Glutamatergic neuron (in vitro differentiated cells): ENCODE data around the gene GJD4. TPM values are rescaled to one million over a fixed set of nuclear protein-coding genes. Genes with fewer than 3 reads are reported as not detected.

Source experiments
- DNase-seq: peaks from one replicate; pipeline ENCODE4 v3.0.0; 2022
- H3K27ac Mint-ChIP-seq: one replicate; pipeline ENCODE4 v1.8.0; 2020; ENCODE audit warnings: mild to moderate bottlenecking, mixed read lengths, inconsistent platforms; ENCODE audit not compliant: unreplicated experiment
- H3K27me3 Mint-ChIP-seq: one replicate; pipeline ENCODE4 v1.8.0; 2020; ENCODE audit warnings: mild to moderate bottlenecking, moderate library complexity, mixed read lengths, inconsistent platforms; ENCODE audit not compliant: unreplicated experiment
- H3K36me3 Mint-ChIP-seq: one replicate; pipeline ENCODE4 v1.8.0; 2020; ENCODE audit warnings: mild to moderate bottlenecking, mixed read lengths, inconsistent platforms; ENCODE audit not compliant: unreplicated experiment
- H3K4me1 Mint-ChIP-seq: one replicate; pipeline ENCODE4 v1.8.0; 2020; ENCODE audit warnings: mild to moderate bottlenecking, low read depth, mixed read lengths, inconsistent platforms; ENCODE audit not compliant: unreplicated experiment
- H3K4me3 Mint-ChIP-seq: one replicate; pipeline ENCODE4 v1.8.0; 2020; ENCODE audit warnings: mild to moderate bottlenecking, mixed read lengths, inconsistent platforms; ENCODE audit not compliant: unreplicated experiment
- H3K9me3 Mint-ChIP-seq: one replicate; pipeline ENCODE4 v1.8.0; 2020; ENCODE audit warnings: mild to moderate bottlenecking, moderate library complexity, mixed read lengths, inconsistent platforms; ENCODE audit not compliant: unreplicated experiment
- total RNA-seq: library from RNA; stranded (reverse); fragmentation: NEBNext Ultra II Directional; extraction: Animal tissue kit (Norgen Biotek cat#: 25700); gene quantifications from one replicate; pipeline ENCODE4 v1.2.1, GENCODE V29; 2021; ENCODE audit not compliant: unreplicated experiment
- TF ChIP-seq, protein P1 (sequence below): fragments of 200-600 bp; sonication (generic); IDR thresholded peaks from one replicate; pipeline ENCODE4 v1.5.0; 2021; ENCODE audit not compliant: partially characterized antibody, unreplicated experiment

Gene GJD4
- total RNA-seq, 1 donor from 2014 or later = not detected

DNA sequence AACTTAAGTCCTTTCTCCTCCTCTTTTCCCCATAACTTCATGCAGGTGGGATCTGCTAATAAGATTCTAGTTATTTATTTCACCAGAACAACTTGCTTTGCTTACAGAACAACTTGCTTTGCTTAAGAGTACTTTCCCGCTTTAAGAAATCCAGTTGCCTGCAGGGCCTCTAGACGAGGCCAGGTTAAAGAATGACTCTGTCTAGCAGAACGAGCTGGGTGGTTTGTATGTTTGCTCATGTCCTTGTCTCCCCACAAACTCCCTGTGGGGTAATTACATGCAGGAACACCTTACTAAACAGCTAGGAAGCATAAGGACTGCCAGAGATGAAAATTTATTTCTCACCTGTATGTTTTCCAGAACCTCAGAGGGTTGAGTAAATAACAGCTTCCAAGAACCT is 45.8 kb downstream of the GJD4 start:
- H3K9me3 Mint-ChIP-seq = no peaks in the 10 kb centered on the region
- no peak for DNase-seq
- peaks cover 1% of the 10 kb centered on the region for H3K27me3 Mint-ChIP-seq
- no peak overlapping the region for H3K27ac Mint-ChIP-seq
- peaks cover 3% of the 10 kb centered on the region for H3K4me1 Mint-ChIP-seq
- TF ChIP-seq, protein P1, sequence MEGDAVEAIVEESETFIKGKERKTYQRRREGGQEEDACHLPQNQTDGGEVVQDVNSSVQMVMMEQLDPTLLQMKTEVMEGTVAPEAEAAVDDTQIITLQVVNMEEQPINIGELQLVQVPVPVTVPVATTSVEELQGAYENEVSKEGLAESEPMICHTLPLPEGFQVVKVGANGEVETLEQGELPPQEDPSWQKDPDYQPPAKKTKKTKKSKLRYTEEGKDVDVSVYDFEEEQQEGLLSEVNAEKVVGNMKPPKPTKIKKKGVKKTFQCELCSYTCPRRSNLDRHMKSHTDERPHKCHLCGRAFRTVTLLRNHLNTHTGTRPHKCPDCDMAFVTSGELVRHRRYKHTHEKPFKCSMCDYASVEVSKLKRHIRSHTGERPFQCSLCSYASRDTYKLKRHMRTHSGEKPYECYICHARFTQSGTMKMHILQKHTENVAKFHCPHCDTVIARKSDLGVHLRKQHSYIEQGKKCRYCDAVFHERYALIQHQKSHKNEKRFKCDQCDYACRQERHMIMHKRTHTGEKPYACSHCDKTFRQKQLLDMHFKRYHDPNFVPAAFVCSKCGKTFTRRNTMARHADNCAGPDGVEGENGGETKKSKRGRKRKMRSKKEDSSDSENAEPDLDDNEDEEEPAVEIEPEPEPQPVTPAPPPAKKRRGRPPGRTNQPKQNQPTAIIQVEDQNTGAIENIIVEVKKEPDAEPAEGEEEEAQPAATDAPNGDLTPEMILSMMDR = no peak
- no peak overlapping the region for H3K4me3 Mint-ChIP-seq
- no peaks in the 10 kb centered on the region for H3K36me3 Mint-ChIP-seq

DNA sequence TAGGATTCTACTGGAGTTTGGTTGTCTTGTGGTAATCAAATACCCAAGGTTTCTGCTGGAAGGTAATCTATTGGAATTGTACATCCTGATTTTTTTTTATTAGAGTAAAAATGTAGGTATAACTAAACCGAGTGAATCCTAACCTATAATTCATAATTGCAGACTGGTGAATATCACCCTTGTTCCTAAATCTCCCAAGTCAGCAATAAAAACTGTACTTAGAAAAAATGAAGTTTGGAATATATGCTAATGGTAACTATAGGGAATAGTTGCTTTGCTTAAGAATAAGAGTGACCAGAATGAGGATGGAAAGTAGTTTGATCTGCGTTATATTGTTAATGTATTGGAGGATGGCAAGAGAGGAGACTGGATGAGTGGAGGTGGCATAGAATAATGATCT is 47.7 kb downstream of the GJD4 start:
- Mint-ChIP-seq H3K36me3 (no peaks in the 10 kb centered on the region), H3K4me3 (no peak overlapping the region), H3K27ac (no peak overlapping the region), H3K9me3 (no peaks in the 10 kb centered on the region), H3K27me3 (no peaks in the 10 kb centered on the region), H3K4me1 (no peaks in the 10 kb centered on the region)
- DNase-seq = no peak
- TF ChIP-seq, protein P1 = no peak

DNA sequence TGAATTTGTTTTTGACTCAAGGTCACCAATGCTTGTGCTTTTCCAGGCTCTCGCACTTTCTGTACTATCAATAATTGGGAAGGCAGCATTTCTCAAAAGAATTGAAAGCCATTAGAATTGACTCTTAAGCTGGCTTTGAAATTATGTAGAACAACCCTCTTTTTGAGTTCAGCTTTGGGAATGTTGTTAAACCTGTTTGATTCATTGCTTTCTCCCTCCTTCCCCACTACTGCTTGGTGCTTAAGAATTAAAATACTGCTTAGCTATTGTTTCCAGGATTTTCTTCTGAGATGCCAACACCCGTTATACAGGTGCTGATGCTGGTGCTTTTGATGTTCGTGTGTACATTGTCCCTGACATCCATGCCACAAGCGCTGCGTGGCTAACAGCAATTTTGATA is 52.5 kb downstream of the GJD4 start:
- no peaks in the 10 kb centered on the region for H3K36me3 Mint-ChIP-seq

More for the DNA sequence above, 52.5 kb downstream of the GJD4 start:
- no peak overlapping the region for H3K4me3 Mint-ChIP-seq
- H3K27ac Mint-ChIP-seq = no peak overlapping the region
- no peaks in the 10 kb centered on the region for H3K4me1 Mint-ChIP-seq
- no peaks in the 10 kb centered on the region for H3K9me3 Mint-ChIP-seq
- TF ChIP-seq, protein P1 = no peak
- no peak for DNase-seq
- no peaks in the 10 kb centered on the region for H3K27me3 Mint-ChIP-seq

Other genes with a start within 250 kb of the GJD4 start
- gene FZD8, start 37.0 kb downstream of the GJD4 start, total RNA-seq = 8.9 TPM